Fibroblast of skin of abdomen (primary cell): ENCODE data around the gene SSC4D.
"Not testable (repeated sequence)": the region's sequence is repeated elsewhere in the genome, so short reads cannot be mapped to it uniquely, and the experiment has no call there.

Experiments
- DNase-seq: peaks from one replicate; pipeline ENCODE4 v3.0.0-alpha.2; 2013

SSC4D gene

DNA sequence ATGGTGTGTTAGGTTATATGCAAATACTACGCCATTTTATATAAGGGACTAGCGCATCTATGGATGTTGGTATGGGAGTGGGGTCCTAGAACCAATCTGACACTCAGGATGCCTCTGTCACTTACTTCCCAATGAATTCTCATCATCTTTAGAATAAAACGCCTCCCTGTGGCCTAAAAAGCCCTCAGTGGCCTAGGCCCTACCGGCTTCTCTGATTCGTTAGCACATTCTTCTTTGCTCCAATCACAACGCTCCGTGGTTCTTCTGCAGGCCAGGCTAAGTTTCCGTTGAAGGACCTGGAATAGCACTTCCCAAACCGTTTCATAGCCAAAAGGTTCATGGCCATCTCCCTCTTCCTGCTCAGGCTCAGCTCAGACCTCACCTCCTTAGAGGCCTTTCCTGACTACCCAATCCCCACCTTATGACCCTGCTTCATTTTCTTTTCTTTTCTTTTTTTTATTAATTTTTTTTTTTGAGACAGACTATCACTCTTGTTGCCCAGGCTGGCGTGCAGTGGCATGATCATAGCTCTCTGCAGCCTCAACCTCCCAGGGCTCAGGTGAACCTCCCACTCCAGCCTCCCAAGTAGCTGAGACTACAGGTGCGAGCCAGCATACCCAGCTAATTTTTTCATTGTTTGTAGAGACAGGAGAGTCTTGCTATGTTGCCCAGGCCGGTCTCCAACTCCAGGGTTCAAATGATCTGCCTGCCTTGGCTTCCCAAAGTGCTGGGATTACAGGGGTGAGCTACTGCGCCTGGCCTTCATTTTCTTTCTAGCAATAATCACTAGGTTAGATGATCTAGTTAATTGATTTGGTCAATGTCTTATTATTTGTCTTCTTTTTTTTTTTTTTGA is 26.2 kb downstream of the SSC4D start:
- peak; percentile 39 for DNase-seq

DNA sequence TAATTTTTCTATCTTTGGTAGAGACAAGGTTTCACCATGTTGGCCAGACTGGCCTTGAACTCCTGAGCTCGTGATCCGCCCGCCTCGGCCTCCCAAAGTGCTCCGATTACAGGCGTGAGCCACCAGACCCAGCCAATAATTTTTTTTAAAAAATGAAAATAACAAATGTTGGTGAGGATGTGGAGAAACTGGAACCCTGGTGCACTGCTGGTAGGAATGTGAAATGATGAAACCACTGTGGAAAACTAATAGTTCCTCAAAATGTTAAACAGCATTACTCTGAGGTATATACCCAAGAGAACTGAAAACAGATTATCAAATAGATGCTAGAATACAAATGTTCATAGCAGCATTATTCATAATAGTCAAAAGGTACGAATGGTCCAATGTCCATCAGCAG is 27.7 kb downstream of the SSC4D start:
- no peak for DNase-seq

DNA sequence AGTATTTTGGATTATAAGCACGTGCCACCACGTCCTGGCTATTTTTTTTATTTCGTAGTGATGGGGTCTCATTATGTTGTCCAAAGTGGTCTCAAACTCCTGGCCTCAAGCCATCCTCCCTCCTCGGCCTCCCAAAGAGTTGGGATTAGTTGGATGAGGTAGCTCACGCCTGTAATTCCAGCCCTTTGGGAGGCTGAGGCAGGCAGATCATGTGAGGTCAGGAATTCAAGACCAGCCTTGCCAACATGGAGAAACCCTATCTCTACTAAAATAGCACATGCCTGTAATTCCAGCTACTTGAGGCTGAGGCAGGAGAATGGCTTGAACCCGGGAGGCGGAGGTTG is 28.9 kb downstream of the SSC4D start:
- DNase-seq: peak; percentile 18

DNA sequence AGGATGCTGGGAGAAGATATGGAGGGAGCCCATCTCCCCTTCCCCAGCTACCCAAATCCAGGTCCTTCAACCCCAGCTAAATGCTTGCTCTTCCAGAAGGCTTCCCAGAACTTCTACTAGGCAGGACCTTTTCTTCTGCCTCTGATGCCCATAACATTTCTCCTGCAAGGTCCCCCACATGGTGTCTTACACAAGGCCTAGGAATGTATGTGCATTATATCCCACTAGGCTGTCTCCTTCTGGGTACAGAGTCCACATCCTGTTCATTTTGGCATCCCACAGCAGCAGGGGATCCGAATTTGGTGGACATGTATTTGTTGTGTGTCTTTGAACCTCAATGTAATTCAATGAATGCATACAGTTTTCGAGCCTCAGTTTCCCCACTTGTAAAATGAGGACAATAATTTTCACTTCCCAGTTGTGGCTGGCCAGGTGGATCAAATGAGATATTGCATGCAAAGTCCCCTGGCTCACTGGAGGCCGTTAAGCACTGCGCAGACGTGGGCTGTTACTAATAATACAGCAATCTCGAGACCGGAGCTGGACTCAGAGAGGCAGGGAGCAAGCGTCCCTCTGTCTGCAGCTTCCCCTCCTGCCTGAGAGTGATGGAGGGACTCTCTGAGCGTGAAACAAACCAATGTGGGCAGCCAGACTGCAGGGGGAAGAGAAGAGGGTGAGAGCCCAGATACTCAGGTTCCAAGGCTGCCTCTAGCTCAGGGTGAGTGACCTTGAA is 32.1 kb downstream of the SSC4D start:
- DNase-seq: peak; percentile 62

DNA sequence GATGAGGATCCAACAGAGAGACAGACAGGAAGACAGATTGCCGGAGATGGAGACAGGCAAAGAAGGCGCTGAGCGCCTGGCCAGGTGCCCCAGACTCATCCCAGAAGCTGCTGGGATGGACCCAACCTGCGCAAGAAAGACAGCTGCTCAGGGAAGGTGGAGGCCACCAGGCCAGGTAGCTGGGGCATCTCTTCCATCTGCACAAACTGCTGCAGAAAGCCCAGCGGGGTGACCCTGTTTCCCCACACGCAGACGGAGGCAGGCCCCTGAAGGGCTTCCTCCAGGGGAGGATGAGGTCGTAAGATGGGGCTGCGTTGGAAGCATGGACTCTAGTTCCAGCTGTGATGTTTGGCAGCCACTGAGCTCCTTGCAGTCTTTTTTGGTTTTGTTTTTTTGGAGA is 34.2 kb downstream of the SSC4D start:
- no peak for DNase-seq

DNA sequence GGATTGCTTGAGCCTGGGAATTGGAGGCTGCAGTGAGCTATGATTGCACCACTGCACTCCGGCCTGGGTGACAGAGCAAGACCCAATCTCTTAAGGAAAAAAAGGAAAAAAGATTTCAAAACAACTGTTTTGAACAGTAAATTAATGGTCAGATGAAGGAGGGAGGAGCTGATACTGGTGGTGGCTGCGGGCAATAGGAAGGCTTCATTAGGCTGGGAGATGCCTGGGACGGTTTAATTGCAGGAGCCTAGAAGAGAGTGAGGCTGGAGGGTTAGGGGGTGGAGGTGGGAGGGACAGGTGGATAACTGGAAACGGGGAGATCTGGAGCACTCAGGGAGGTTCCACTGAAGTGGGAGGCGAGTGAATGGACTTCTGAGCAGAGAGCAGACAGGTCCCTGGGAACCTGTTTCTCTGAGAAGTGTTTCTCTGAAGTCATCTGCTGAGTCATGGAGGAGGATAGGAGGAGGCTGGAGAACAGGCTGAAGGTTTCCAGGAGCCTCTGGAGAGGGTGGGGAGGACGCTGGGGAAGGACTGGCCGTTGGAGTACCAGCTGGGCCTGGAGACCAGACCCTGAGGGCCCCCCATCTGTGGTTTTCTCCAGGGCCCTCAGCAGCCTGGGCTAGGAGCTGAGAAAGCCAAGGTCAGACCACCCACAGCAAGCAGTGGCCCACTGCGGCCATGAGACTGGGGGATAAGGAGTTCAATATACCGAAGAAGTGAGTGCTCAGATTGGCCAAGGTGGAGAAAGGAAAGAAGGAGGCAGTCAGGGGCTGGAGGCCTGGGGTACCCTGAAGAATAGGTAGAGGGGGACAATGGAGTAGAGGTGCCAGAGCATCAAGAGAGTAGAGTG is 36.3 kb downstream of the SSC4D start:
- peak; percentile 62 for DNase-seq

DNA sequence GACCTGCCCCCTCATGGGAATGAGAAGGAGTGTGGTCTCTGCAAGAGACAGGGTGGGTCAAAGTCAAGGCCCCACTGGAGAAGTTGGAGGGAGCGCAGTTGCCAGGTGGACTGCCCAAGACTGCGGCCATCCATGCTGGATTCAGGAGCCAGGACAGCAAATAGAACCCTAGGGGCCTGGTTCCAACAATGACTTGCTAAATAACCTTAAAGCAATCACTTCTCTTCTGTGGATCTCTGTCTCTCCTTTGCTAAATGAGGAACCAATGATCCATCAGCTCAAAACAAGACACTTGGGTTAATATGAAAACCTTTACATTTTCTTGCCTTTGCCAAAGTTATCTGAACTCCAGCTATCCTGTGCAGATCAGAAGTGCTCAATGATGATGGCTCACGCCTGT is 38.1 kb downstream of the SSC4D start:
- DNase-seq: no peak

DNA sequence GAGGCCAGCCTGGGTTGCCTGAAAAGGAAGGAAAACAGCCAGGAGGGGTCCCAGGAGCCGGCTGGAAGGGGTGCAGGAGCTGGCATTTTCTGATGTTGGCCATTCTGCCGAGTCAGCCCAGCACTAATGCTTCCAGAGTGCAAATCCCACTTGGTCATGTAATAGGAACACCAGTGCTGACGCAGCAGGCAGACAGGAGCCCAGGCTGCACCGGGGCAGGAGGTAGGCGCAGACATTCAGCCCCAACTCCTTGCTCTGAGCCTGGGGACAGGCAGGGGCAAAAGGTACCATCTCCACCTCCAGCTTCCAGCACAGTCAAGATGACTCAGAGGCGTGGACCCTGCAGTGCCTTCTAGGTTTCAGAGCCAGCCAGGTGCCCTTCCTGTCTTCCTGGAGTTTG is 40.5 kb downstream of the SSC4D start:
- DNase-seq: no peak

DNA sequence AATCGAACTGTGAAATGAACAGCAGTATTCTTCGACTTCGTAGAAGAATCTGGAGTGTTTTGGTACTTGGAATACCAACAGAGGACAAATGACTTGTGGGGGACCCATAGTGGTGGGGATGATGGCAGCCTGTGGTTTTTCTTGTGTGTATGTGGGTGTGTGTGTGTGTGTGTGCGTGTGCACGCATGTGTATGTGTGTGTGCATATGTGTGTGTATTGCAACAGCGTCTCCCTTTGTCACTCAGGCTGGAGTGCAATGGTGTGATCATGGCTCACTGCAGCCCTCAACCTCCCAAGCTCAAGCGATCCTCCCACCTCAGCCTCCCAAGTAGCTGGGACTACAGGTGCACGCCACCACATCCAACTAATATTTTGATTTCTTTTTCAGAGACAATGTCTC is 41.3 kb downstream of the SSC4D start:
- no peak for DNase-seq

DNA sequence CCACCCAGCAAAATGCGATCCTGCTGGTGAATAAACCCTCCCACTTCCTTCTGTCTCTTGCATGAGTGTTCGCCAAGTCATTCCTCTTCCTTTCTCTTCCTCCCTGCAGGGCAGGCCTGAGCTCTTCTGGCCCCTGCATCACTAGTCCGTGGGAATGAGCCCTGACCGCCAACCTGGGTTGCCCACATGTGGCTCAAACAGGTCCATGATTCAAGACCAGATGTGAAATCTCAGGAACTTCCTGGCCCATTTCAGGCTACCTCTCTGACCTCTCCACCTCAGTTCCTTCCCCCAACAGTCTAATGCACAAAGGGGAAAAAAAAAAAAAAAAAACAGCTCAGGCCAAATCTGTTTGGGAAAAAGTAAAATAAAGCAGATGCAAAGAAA is 45.3 kb downstream of the SSC4D start:
- peak; percentile 61 for DNase-seq

DNA sequence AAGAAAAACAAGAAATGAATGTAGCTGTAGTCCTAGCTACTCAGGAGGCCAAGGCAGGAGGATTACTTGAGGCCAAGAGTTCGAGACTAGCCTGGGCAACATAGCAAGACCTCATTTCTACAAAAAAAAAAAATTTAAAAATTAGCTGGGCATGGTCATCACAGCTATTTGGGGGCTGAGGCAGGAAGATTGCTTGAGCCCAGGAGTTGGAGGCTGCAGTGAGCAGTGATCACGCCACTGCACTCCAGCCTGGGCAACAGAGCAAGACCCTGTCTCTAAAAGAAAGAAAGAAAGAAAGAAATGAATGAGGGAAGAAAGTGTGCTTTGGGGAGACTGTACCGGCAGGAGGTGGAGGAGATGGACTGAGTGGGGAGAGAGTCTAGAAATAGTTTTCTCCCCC is 45.7 kb downstream of the SSC4D start:
- not testable (repeated sequence) for DNase-seq

DNA sequence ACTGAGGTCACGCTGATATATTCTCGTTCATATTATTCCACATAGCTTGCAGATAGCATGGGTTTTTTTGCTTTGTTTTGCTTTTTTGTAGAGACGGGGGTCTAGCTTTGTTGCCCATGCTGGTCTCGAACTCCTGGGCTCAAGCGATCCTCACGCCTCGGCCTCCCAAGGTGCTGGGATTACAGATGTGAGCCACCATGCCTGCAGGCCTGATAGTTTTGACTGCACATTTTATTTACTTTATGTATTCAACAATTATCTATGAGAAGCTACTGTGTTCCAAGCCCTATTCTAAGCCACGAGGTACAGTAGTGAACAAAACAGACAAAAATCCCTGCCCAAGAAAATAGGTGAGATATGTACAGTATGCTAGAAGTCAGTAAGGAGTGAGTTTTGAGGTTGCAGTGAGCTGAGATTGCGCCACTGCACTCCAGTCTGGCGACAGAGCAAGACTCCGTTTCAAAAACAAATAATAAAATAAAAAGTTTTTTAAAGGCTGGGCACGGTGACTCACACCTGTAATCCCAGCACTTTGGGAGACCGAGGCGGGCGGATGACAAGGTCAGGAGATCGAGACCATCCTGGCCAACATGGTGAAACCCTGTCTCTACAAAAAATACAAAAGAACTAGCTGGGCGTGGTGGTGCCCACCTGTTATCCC is 49.4 kb downstream of the SSC4D start:
- DNase-seq: no peak

DNA sequence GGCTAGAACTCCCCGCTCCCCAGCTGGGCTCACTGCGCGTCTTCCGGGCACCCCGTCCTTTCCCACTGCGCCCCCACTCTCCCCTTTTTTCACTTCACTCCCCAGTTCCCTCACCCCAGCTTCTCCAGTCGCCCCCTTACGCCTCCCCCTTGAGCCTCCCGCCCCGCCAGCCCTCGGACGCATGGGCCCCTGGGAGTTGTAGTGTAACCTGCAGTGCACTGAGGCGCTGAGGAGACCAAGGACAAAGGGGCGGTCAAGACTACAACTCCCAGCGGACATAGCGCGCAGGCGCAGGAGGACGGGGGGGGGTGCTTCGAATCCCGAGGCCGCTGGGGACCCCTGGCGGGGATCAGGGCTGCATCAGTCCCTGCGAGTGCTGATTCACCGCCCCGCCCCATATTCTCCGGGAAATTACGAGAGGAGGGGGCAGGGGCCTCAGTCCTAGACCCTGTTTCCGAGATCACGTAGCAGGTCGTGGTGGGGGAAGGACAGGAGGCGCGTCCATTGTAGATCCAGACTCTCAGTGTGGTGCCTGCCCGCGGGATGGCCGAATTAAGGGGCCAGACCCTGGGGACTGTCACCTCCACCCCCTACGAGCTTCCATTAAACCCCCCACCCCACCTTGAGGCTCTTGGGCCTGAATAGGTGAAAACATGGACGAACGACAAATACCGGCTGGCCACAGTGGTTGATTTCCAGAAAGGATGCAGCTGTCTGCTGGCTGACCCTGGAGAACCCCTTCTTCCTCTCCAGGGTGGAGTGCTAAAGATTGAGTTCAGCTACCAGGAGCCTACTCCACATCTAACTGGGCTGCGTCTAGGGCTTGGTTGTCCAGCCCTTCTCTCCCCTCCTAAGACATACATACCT is 50.2 kb downstream of the SSC4D start:
- peak; percentile 99 for DNase-seq

DNA sequence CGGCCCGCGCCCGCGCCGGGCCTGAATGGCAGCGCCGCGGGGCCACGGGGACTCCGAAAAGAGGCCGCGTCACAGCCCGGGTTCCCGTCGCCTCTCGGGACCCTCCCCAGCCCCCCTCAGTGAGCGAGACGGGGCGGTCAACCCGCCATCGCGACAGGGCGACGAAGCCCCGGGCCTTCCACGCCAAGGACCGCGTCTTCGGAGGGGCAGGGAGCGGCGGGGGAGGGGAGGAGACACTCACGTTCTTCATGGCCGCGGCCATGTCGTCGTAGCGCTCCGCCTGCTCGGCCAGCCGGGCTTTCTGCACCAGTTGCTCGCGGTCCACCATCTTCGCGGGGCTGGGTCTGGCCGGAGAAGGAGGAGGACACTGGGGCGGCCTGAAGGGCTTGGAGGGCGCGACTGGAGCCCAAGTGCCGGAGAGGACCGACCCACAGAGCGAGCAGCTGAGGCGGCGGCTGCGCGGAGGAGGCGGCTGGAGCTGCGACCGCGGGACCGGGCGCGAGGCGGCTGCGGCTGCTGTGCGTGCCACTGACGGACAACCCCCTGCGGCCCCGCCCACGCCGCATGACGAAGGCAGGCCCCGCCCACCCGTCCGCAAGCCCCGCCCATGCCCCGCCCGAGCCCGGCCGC is 50.9 kb downstream of the SSC4D start, which contains the start of gene YWHAG:
YWHAG (minus strand) TSS at position 511 of the 630 bp plus-strand sequence; CDS start at position 328, 183 bp downstream.
- peak; percentile 88 for DNase-seq

DNA sequence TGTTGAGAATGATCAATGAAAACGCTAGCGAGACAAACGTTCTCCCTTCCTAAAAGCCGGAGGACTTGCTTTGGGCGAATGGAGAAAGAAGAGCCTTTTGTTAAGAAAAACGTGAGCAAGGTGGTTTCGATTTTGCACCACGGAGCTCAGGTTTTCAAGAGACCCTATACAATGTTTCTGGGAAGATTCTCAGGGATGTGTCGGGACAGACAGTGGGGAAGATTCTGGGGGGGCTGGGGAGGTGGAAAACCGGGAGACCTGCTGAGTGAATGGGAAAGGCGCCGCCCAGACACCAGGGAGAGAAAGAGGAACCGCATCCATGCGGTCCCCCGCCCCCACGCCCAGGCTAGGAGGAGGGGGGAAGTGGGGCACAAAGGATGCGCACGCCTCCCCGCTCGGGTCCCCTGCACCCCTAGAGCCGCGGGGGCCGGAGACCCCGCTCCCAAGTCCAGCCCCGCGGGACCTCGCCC is 51.5 kb downstream of the SSC4D start:
- peak; percentile 36 for DNase-seq

DNA sequence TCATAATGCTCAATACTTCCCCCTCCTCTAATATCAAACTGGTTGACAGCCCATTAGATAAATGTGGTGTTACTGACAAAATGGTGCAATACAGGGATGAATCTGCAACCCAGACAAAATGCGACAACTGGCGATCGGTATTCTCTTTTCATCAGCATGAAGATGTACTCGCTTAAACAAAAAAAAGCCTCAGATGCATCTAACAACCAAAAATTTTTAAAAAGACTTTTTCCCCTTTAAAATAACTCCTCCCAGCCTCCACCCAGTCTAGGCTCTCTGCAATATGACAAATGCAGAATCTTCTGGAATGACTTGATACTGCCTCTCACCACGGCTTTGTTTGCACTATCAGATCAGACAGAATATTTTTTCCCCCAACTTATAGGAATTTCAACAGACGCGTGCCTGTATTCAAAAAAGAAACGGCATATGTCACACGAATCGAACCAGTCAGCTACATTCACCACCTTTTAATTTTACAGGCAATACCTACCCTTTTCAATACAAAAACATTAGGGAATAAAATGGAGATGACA is 52.0 kb downstream of the SSC4D start:
- DNase-seq: no peak

DNA sequence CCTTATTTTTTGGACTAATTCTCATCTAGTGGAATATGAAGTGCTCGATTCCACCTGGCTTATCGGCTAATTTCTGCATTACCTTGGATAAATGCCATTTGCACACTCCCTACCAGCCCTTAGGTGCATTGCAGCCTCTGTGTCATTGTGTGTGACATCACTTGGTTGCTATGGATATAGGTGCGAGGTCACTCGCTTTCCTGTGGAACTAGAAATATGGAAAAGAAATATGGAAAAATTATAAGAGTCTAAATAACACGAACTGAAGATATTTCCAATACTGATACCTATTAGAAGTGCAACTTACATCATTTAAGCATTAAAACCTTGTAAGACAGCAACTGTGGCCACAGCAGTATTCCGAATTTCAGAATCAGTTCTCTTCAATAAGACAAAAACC is 52.7 kb downstream of the SSC4D start:
- peak; percentile 31 for DNase-seq

DNA sequence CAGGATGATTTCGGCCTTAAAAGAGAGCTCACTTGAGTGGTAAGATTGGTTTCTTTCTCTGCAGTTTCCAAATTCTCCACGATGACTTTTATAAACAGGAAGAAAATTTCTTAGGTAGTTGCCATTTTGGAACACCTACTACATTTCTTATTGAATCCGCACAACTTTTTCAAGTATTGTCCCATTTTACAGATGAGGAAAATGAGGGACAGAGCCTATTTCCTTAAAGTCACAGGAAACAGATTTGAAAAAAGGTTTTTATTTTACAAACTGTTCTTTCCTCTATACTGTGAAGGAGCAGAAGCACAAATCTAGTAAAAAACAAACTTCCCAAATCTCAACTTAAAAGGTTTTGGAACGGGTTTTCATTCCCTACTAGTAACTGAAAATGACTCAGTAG is 53.4 kb downstream of the SSC4D start:
- DNase-seq: no peak

DNA sequence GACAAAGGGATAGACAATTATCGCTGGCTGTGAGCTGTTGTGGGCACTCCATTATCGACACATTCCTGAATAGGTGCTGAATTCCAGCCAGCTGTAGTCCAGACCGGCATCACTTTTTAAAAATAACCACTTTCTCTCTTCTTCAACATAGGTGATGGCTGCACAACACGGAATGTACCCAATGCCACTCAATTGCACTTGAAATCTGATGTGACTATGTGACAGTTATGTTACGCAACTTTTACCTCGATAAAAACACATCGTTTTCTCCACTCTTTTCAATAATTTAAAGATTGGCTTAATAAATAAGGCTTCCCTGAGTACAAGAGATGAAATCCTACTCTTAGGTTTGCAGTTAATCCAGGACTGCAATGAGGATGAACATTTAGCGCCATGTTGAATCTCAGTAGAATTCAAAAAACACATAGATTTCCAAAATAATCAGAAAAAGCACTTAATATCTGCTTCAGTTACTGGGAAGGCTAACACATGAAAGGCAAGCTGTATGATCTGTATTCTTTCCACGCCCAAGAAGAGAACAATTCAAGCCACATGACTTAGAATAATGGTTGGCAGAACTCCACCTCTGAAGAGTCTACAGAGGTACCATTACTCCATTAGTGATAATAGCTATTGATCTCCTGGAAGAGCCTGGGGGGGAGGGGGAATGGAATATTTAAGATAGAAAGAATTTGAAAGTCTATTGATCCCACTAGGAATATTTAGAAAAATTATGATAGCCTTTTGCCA is 54.3 kb downstream of the SSC4D start:
- DNase-seq: no peak

DNA sequence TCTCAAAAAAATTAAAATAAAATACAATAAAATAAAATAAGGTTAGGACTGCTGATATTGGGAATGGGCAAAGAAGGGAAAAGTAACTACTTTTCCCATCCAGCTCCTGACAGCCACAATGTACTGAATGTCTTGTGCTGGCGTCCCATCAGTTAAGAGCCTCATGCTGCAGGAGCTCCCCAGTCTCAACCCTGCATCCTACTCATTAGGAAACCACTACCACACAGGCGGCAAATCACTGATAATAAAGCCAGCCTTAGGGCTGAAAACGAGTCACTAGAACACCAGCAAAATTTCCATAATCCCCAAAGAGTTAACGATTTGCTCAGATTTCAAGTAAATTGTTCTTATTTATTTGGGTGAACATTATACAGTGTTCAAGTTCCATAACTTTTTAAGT is 55.0 kb downstream of the SSC4D start:
- no peak for DNase-seq
